AG04449 (cell line): ENCODE data around the gene ZNF248.

Experiments used
- CTCF ChIA-PET: fragments of 350-600 bp; formaldehyde crosslinking; extraction: SDS; loops from one replicate; lab custom pipeline; 2021; ENCODE audit warnings: antibody characterized with exemption; lab: Yijun Ruan, JAX
- POLR2A ChIA-PET: fragments of 400-600, 350-600 bp; formaldehyde crosslinking; extraction: SDS; loops from one replicate; lab custom pipeline; 2020; ENCODE audit warnings: antibody characterized with exemption, inconsistent platforms; lab: Yijun Ruan, JAX
- DNase-seq: peaks from one replicate; pipeline ENCODE4 v3.0.0-alpha.2; 2010; ENCODE audit warnings: low read depth, low spot score
- H3K4me3 ChIP-seq: 2 replicates; pipeline ENCODE4 v1.5.1; 2011; ENCODE audit warnings: low read depth, mild to moderate bottlenecking, control low read depth, low read length
- TF ChIP-seq, protein P1 (sequence below): IDR thresholded peaks from one replicate; pipeline ENCODE4 v1.5.1; 2011; ENCODE audit warnings: mild to moderate bottlenecking, moderate library complexity, low read length, control low read depth, inconsistent platforms; ENCODE audit not compliant: insufficient read depth; ENCODE audit errors: missing control alignments

The ZNF248 gene

DNA sequence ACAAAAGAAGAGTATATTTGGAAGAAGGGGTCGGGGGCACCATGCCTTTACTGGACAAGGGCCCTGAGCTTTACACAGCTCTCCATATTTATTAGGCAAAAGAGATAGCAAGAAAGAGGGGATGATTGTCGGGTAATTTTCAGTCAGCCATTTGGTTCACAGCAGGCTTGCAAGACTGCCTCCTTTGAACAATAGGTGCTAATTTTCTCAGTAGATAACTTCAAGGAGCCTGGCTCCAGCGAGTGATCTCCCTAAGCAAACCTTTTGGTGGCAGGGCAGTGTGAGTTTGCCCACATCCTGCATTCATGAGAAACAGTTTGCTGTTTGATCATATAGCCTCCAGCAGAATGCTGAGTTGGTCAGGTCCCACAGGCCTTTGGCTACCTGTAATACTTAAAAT lies 94.3 kb downstream of the ZNF248 start:
- CTCF ChIA-PET: no interaction called here
- TF ChIP-seq, protein P1, sequence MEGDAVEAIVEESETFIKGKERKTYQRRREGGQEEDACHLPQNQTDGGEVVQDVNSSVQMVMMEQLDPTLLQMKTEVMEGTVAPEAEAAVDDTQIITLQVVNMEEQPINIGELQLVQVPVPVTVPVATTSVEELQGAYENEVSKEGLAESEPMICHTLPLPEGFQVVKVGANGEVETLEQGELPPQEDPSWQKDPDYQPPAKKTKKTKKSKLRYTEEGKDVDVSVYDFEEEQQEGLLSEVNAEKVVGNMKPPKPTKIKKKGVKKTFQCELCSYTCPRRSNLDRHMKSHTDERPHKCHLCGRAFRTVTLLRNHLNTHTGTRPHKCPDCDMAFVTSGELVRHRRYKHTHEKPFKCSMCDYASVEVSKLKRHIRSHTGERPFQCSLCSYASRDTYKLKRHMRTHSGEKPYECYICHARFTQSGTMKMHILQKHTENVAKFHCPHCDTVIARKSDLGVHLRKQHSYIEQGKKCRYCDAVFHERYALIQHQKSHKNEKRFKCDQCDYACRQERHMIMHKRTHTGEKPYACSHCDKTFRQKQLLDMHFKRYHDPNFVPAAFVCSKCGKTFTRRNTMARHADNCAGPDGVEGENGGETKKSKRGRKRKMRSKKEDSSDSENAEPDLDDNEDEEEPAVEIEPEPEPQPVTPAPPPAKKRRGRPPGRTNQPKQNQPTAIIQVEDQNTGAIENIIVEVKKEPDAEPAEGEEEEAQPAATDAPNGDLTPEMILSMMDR: no peak
- no peak overlapping the region for H3K4me3 ChIP-seq
- POLR2A ChIA-PET: no interaction called here
- DNase-seq: no peak

DNA sequence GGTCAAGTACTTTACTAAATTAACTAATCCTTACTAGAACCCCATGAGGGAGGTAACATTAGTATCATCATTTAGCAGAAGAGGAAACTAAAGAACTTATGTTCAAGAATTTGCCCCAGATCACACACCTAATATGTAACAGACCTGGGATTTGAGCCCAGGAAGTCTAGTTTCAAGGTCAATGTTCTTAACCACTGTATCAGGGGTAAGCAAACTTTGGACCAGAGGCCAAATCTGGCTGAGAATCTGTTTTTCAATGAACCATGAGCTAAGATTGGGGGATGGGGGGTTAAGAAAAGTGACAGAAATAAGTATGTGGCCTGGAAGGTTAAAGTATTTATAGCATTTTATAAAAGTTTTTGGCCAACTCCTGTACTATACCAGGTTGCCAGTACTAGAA lies 95.1 kb downstream of the ZNF248 start:
- no peak for DNase-seq
- ChIA-PET POLR2A (no interaction called here), CTCF (no interaction called here)
- TF ChIP-seq, protein P1: no peak
- H3K4me3 ChIP-seq: no peak overlapping the region

DNA sequence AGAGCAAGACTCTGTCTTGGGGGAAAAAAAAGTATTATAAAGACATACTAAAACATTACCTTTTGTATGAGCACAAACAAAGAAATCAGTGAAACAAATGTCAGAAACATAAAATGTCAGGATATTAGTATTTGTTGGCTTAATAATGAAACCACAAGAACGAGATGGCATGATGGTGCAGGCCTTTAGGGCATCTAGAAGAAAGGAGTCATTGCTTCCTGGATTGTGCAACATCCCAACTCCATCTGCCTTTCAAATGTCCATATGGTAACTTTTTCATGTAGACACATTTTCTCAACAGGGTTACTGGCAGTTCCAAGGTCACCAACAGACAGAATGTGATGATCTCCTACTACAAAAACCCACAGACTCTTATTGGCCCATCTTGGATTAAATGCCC lies 96.6 kb downstream of the ZNF248 start:
- POLR2A ChIA-PET: no interaction called here

DNA sequence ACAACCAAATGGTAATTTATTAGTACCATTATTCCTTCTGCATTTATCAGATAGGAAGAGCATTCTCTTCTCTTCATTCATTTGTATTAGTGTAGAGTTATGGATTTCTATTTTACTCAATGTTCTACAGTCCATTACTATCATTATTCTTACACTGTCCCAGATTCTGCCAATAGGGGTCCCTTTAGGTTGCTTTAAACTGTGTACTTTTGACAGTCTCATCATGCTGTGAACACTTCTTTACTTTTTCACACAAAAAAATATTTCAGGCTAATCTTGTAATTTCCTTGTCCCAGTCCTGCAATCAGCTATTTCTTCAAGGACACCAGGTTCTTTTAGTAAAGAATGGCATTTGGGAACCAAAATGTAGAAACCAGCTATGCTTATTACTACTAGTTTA lies 99.3 kb downstream of the ZNF248 start:
- CTCF ChIA-PET: no interaction called here
- POLR2A ChIA-PET: no interaction called here
- H3K4me3 ChIP-seq: no peak overlapping the region
- TF ChIP-seq, protein P1: no peak
- no peak for DNase-seq

More for the DNA sequence above, 96.6 kb downstream of the ZNF248 start:
- no peak for DNase-seq
- TF ChIP-seq, protein P1: no peak
- H3K4me3 ChIP-seq: no peak overlapping the region
- CTCF ChIA-PET: no interaction called here

DNA sequence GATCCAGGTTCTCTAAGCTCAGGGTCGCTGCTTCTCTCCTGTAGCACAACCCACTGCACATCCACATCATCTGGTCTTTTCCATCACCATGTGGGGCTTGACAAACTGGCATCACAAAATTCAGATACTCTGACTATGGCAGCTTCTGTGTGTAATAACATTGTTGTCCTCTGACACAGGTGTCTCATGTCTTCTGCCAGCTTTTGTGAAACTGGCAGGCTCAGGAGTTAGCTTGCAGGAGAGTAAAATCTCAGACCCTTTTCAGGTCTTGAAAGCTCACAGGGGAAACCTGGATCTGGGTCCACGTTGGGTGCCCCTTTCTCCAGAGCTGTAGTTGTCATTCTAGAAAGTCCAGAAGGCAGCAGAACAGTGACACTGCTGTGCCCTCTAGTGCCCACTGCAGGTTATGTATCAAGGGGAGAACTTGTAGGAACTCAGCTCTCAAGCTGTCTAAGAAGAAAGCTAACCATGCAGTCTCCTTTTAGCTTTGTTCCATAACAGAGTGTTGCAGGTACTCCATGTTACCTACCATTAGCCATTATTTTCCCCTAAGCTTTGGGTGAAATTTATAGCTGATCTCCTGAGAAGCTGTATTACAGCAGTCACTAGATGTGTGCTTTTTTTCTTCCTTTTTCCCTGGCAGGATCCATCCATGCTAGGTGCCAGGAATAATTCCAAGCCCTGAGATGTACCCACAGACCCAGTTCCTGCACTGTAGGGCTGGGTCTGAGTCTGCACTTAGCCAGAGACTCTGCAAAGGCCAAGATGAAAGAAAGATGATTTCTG lies 102.7 kb downstream of the ZNF248 start:
- POLR2A ChIA-PET: no interaction called here

DNA sequence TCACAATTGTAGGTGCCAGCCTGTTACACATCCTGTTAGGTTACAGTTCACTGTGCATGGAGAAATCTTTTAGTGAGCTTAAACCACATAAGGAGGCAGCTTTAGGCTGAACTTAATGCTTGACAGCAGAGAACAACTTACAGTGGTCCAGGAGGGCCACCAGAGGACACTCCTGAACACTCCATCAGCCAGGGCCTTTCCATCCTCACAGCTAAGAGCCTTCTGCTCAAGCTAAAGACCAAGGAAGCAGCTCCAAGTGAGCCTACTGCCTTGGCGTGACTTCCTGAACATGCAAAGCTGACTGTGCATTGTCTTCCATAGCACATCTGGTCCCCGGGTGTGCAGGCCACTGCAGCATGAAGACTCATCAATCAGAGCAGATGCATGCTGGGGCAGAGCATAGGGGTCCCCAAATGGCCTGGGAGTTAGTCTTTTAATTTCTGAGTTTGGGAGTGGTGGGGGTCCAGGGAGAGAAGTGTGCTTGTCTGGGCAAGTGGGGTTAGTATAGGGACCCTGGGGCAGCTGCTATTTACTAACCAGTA lies 105.0 kb downstream of the ZNF248 start:
- no peak overlapping the region for H3K4me3 ChIP-seq
- TF ChIP-seq, protein P1: no peak
- CTCF ChIA-PET: no interaction called here
- DNase-seq: no peak
- POLR2A ChIA-PET: no interaction called here

More for the DNA sequence above, 102.7 kb downstream of the ZNF248 start:
- TF ChIP-seq, protein P1: no peak
- CTCF ChIA-PET: no interaction called here
- no peak for DNase-seq
- H3K4me3 ChIP-seq: no peak overlapping the region
